Adrenal gland (tissue), 12 donors: ENCODE measurements around the gene P4HTM. TPM values are rescaled to one million over a fixed set of nuclear protein-coding genes. Genes with fewer than 3 reads are reported as not detected.

ENCODE experiments used
- DNase-seq, 7 donors: peaks; one replicate each; pipeline ENCODE4 v3.0.0-alpha.2; 2019 to 2020
- H3K27ac ChIP-seq, 5 donors: fragments of 200-600 bp; sonication (generic) in 4 of 5; 1 replicate in 3 of 5; 2 replicates in 2 of 5; pipeline versions ENCODE4 v1.5.1 to v1.8.0; 2016 to 2020; ENCODE audit warnings: mild to moderate bottlenecking in 1 of 5
- H3K27me3 ChIP-seq: fragments of 200-600 bp; 2 replicates; pipeline ENCODE4 v1.8.0; 2021
- H3K36me3 ChIP-seq, 2 donors: fragments of 200-600 bp; replicated peaks in 1 of 2; 1 replicate in 1 of 2; 2 replicates in 1 of 2; pipeline versions ENCODE4 v1.5.1 to v1.8.0; 2018 to 2022
- H3K4me1 ChIP-seq, 2 donors: fragments of 200-600 bp; replicated peaks in 1 of 2; 1 replicate in 1 of 2; 2 replicates in 1 of 2; pipeline versions ENCODE4 v1.5.1 to v1.8.0; 2018 to 2021
- H3K4me3 ChIP-seq, 4 donors: fragments of 200-600 bp; sonication (generic) in 3 of 4; one replicate each; pipeline ENCODE4 v1.5.1; 2016 to 2018
- H3K9me3 ChIP-seq, 3 donors: fragments of 200-600 bp; sonication (generic) in 1 of 3; replicated peaks in 1 of 3; 1 replicate in 2 of 3; 2 replicates in 1 of 3; pipeline versions ENCODE4 v1.5.1 to v1.8.0; 2016 to 2021
- POLR2A ChIP-seq, 2 donors: fragments of 450-650 bp; IDR thresholded peaks; one replicate each; pipeline ENCODE4 v1.6.1; 2017; ENCODE audit warnings: antibody characterized with exemption in 2 of 2, mild to moderate bottlenecking in 2 of 2, moderate library complexity in 1 of 2
- WGBS, 4 donors: extraction: QIAGEN DNeasy Blood & Tissue Kit in 2 of 4; methylation state at CpG; one replicate each; pipeline versions ENCODE4 v1.1.5 to v1.1.7; 2013 to 2017; 5-methylcytosine and 5-hydroxymethylcytosine counted together
- intact Hi-C, 2 donors: fragments of 100-400 bp; cut with DNase I; formaldehyde crosslinking; loops; one replicate each; pipeline versions ENCODE4 v1.14.1 to v1.15.0; 2022 to 2023
- polyA plus RNA-seq, 3 donors: library from polyadenylated mRNA; stranded (reverse); fragments of 200-250 nt in 2 of 3; fragments of 350-450 nt in 1 of 3; fragmentation: Illumina TruSeq in 1 of 3; extraction: RNeasy Lipid Tissue Mini Kit (QIAGEN cat#74804) in 1 of 3; gene quantifications; one replicate each; pipeline ENCODE4 v1.2.3, GENCODE V29; 2013 to 2014
- total RNA-seq, 9 donors: library from RNA; depleted of rRNA in 4 of 9; stranded (reverse); fragments of >200 nt in 4 of 9; fragments of 120-200 nt in 1 of 9; fragmentation: NEBNext Ultra II Directional in 1 of 9; extraction: Animal tissue kit (Norgen Biotek cat#: 25700) in 1 of 9; gene quantifications; one replicate each; pipeline versions ENCODE4 v1.1.0 to v1.2.4, GENCODE V29; 2013 to 2023
- TF ChIP-seq, protein P1 (sequence below), 6 experiments: fragments of 450-650 bp in 4 of 6; fragments of 200-600 bp in 2 of 6; sonication (generic) in 1 of 6; IDR thresholded peaks; 1 replicate in 5 of 6; 2 replicates in 1 of 6; pipeline versions ENCODE4 v1.5.1 to v1.8.0; 2016 to 2021; ENCODE audit warnings: antibody characterized with exemption in 6 of 6, mild to moderate bottlenecking in 2 of 6, moderate library complexity in 1 of 6
- donor health status: healthy with polysubstance abuse.
- donor health status: Bipolar disorder and iron deficiency.
- donor health status: DM: yes; HTN: yes; CAD: no.
- donor health status: DM: no; HTN: no; CAD: no.
- donor health status: DM: no; HTN: no; CAD: no.
- donor health status: DM: yes; HTN: yes; CAD: no.

The P4HTM gene
- total and polyA plus RNA-seq, 12 donors, result 26.6 to 174 (median 102) TPM

DNA sequence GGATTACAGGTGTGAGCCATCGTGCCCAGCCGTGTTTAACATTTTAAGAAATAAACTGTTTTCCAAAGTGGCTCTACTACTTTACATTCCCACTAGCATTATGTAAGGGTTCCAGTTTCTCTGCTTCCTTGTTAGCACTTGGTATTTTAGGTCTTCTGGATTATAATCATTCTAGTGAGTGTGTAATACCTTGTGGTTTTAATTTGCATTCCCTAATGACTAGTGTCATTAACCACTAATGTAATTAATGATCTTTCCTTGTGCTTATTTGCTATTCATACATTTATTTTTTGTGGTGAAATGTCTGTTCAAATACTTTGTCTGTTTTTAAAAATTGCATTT, 40.7 kb upstream of the P4HTM start:
- no peaks in the 10 kb centered on the region for H3K27me3 ChIP-seq
- no peak for DNase-seq
- no peak overlapping the region for H3K27ac ChIP-seq
- H3K4me1 ChIP-seq, result peaks cover 0 to 7% of the 10 kb centered on the region in 2 donors
- no peak for TF ChIP-seq POLR2A (IDR thresholded peaks at IDR 0.05)
- TF ChIP-seq, protein P1, sequence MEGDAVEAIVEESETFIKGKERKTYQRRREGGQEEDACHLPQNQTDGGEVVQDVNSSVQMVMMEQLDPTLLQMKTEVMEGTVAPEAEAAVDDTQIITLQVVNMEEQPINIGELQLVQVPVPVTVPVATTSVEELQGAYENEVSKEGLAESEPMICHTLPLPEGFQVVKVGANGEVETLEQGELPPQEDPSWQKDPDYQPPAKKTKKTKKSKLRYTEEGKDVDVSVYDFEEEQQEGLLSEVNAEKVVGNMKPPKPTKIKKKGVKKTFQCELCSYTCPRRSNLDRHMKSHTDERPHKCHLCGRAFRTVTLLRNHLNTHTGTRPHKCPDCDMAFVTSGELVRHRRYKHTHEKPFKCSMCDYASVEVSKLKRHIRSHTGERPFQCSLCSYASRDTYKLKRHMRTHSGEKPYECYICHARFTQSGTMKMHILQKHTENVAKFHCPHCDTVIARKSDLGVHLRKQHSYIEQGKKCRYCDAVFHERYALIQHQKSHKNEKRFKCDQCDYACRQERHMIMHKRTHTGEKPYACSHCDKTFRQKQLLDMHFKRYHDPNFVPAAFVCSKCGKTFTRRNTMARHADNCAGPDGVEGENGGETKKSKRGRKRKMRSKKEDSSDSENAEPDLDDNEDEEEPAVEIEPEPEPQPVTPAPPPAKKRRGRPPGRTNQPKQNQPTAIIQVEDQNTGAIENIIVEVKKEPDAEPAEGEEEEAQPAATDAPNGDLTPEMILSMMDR (IDR thresholded peaks at IDR 0.05), result no peak
- intact Hi-C loops, result no loop called here
- WGBS, 4 donors, result 46 to 90% (median 72%) methylated on average over 2 of the region's 2 CpGs
- no peak overlapping the region for H3K4me3 ChIP-seq
- no peaks in the 10 kb centered on the region for H3K9me3 ChIP-seq
- H3K36me3 ChIP-seq, result peaks cover 0 to 11% of the 10 kb centered on the region in 2 donors

DNA sequence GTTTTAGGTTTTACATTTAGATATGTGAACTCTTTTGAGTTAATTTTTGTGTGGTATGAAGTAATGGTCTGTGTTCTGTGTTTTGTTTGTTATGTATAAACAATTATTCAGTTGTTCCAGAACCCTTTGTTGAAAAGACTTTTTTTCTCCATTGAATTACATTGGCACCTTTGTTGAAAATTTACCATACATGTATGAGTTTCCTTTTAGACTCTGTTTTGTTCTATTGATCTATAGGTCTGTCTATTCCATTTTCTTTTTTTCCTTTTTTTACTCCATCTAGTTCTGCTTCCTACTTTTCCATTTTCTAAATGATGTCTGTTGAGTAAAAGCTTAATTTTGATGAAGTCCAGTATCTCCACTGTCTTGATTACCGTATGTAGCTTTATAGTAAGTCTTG, 40.0 kb upstream of the P4HTM start:
- Histone ChIP-seq H3K27me3 (no peaks in the 10 kb centered on the region), H3K9me3 (no peaks in the 10 kb centered on the region), H3K4me1 (peaks cover 0 to 1% of the 10 kb centered on the region in 2 donors), H3K4me3 (no peak overlapping the region), H3K36me3 (peaks cover 0 to 14% of the 10 kb centered on the region in 2 donors), H3K27ac (no peak overlapping the region)
- TF ChIP-seq, protein P1 (IDR thresholded peaks at IDR 0.05), result no peak
- TF ChIP-seq POLR2A (IDR thresholded peaks at IDR 0.05), result no peak
- intact Hi-C loops, result no loop called here
- DNase-seq, result no peak
- 59 to 91% (median 88%) methylated on average over 1 of the region's 1 CpG for WGBS, 4 donors

DNA sequence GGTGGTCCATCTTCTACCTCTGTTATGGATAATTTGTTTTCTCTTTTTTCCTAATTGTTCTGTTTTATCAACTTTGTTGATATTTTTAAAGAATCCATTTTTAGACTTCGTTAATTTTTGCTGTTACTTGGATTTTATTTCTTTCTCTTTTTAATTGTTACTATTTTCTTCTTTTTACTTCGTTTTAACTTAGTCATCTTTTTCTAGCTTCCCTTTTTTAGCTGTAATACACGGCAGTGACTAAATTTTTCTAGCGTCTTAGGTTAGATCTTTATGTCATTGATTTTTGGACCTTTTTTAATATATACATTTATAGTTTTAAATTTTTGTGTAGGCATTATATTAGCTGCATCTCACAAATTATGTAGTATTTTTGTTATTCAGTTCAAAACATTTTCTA, 38.3 kb upstream of the P4HTM start:
- no peak overlapping the region for H3K4me3 ChIP-seq
- intact Hi-C loops, result no loop called here
- no peaks in the 10 kb centered on the region for H3K9me3 ChIP-seq
- 78 to 85% (median 81%) methylated on average over 4 of the region's 4 CpGs for WGBS, 4 donors
- no peak overlapping the region for H3K27ac ChIP-seq
- no peaks in the 10 kb centered on the region for H3K4me1 ChIP-seq
- TF ChIP-seq, protein P1 (IDR thresholded peaks at IDR 0.05), result no peak
- TF ChIP-seq POLR2A (IDR thresholded peaks at IDR 0.05), result no peak
- H3K27me3 ChIP-seq, result no peaks in the 10 kb centered on the region
- no peak for DNase-seq
- H3K36me3 ChIP-seq, result peaks cover 0 to 14% of the 10 kb centered on the region in 2 donors

DNA sequence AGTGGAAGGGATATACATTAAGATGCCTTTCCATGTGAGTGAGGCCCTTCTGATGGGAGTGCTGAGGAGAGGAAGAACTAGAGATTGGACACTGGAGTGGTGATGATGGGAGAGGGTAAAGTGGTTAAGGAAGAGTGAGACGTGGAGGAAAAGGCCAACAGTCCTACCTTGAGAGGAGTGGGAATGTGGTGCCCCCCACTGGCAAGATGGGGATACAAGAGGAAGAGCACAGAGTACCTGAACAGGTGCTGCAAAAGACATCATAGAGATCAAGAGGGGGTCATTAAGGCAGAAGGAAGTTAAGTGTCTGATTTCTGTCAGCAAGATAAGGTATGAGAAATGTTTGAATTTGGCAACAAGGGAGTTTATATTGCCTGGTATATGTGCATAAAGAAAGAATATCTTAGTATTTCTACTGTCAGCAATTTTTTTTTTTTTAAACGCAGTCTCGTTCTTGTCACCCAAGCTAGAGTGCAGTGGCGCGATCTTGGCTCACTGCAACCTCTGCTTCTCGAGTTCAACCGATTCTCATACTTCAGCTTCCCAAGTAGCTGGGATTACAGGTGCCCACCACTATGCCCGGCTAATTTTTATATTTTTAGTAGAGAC, 37.4 kb upstream of the P4HTM start:
- H3K36me3 ChIP-seq, result peaks cover 0 to 18% of the 10 kb centered on the region in 2 donors
- H3K4me3 ChIP-seq, result no peak overlapping the region
- intact Hi-C loops, result no loop called here
- no peaks in the 10 kb centered on the region for H3K9me3 ChIP-seq
- peak in 3 of 7 donors; percentile 20 to 33 (median 33) for DNase-seq
- WGBS, 4 donors, result 84 to 87% (median 85%) methylated on average over 8 of the region's 8 CpGs
- H3K4me1 ChIP-seq, result no peaks in the 10 kb centered on the region
- TF ChIP-seq, protein P1 (IDR thresholded peaks at IDR 0.05), result peak in 2 of 6 experiments; percentile 26 to 39
- TF ChIP-seq POLR2A (IDR thresholded peaks at IDR 0.05), result no peak
- no peaks in the 10 kb centered on the region for H3K27me3 ChIP-seq
- no peak overlapping the region for H3K27ac ChIP-seq
